ENCODE results near the gene NFIA. TPM values are rescaled to one million over a fixed set of nuclear protein-coding genes. Genes with fewer than 3 reads are reported as not detected.

The NFIA gene
- total RNA-seq, 4 donors from 2014 or later: 134 to 183 (median 148) TPM

DNA sequence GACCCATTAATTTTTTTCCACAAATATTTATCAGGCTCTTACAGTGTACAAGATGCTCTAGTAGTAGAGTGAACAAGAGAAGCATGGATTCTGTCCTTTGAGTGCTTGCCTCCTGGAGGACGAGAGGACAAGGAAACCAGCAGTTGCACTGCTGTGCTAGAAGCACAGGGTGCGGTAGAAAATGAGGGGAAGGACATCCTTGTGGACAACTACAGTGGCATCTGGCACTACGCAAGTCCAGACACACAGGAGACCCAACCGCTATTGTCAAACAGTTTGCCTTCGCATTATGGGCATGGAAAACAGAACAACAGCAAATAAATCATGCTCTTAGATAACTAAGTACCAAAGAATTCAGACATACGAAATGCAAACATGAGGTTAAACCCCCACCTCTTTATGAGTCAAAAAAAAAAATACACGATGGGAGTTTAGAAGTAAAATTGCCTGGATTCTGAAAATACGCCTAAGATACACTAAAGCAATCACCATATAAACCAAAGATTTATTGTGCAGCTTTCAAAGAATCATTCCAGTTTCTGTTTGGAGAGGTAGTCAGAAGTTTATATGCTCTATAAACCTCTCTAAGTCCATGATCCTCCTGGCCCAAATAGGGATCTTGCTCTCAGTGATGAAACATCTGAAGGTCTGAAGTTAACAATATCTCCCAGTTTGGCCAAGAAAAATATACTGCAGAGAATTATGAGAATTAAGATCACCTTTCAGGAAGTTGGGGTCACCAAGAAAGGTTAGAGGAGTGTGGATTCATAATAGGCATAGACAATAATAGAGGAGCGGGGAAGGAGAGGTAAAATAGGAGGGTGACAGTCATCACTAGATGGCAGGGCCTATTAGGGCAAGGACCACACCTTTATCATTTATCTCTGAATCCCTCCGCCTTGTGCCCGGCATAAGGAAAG, 307.8 kb downstream of the NFIA start:
- Histone ChIP-seq H3K4me1 (peaks cover 0 to 44% (median 29%) of the 10 kb centered on the region in 4 donors), H3K9me3 (peaks cover 6 to 9% (median 8%) of the 10 kb centered on the region in 4 donors), H3K4me3 (no peak overlapping the region), H3K27me3 (no peaks in the 10 kb centered on the region), H3K27ac (replicated peaks in 1 of 4) (no peak overlapping the region), H3K36me3 (peaks cover 10 to 47% (median 15%) of the 10 kb centered on the region in 4 donors)
- 82% methylated on average over 11 of the region's 11 CpGs for WGBS
- TF ChIP-seq POLR2A (IDR thresholded peaks at IDR 0.05; ENCODE audit: low read depth): no peak
- no peak for TF ChIP-seq POLR2AphosphoS5 (IDR thresholded peaks at IDR 0.05)
- no peak for TF ChIP-seq EP300 (IDR thresholded peaks at IDR 0.05)
- TF ChIP-seq, protein P1, sequence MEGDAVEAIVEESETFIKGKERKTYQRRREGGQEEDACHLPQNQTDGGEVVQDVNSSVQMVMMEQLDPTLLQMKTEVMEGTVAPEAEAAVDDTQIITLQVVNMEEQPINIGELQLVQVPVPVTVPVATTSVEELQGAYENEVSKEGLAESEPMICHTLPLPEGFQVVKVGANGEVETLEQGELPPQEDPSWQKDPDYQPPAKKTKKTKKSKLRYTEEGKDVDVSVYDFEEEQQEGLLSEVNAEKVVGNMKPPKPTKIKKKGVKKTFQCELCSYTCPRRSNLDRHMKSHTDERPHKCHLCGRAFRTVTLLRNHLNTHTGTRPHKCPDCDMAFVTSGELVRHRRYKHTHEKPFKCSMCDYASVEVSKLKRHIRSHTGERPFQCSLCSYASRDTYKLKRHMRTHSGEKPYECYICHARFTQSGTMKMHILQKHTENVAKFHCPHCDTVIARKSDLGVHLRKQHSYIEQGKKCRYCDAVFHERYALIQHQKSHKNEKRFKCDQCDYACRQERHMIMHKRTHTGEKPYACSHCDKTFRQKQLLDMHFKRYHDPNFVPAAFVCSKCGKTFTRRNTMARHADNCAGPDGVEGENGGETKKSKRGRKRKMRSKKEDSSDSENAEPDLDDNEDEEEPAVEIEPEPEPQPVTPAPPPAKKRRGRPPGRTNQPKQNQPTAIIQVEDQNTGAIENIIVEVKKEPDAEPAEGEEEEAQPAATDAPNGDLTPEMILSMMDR (IDR thresholded peaks at IDR 0.05): no peak
- DNase-seq (ENCODE audit: extremely low spot score): no peak
- intact Hi-C loops (cut with DNase I): no loop called here

DNA sequence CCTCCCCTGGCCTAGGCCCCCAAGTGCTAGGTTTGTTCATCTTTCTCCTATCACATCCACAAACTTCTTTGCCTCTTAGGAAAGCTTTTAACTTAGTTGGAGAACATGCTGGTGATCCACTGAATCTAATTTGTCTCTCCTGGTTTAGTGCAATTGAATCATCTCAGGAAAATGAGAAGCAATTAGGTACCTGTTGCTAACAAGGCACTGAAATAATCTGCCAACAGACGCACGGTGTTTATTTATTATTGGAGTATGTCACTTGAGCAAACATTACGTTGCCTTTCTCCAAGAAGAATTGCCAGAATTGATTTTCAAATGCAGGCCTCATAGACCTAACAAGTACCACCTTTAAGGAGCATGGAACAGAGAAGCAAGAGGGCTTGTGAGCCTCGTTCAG, 309.4 kb downstream of the NFIA start:
- WGBS: 67% methylated on average over 4 of the region's 4 CpGs
- H3K27me3 ChIP-seq: no peaks in the 10 kb centered on the region
- peaks cover 0 to 38% (median 26%) of the 10 kb centered on the region in 4 donors for H3K4me1 ChIP-seq
- TF ChIP-seq, protein P1 (IDR thresholded peaks at IDR 0.05): no peak
- TF ChIP-seq POLR2AphosphoS5 (IDR thresholded peaks at IDR 0.05) (no peak), EP300 (IDR thresholded peaks at IDR 0.05) (no peak), POLR2A (IDR thresholded peaks at IDR 0.05; ENCODE audit: low read depth) (no peak)
- no peak for DNase-seq (ENCODE audit: extremely low spot score)
- H3K27ac ChIP-seq (replicated peaks in 1 of 4): no peak overlapping the region
- peaks cover 10 to 42% (median 15%) of the 10 kb centered on the region in 4 donors for H3K36me3 ChIP-seq
- intact Hi-C loops (cut with DNase I): no loop called here
- peaks cover 6 to 9% (median 8%) of the 10 kb centered on the region in 4 donors for H3K9me3 ChIP-seq
- H3K4me3 ChIP-seq: no peak overlapping the region

DNA sequence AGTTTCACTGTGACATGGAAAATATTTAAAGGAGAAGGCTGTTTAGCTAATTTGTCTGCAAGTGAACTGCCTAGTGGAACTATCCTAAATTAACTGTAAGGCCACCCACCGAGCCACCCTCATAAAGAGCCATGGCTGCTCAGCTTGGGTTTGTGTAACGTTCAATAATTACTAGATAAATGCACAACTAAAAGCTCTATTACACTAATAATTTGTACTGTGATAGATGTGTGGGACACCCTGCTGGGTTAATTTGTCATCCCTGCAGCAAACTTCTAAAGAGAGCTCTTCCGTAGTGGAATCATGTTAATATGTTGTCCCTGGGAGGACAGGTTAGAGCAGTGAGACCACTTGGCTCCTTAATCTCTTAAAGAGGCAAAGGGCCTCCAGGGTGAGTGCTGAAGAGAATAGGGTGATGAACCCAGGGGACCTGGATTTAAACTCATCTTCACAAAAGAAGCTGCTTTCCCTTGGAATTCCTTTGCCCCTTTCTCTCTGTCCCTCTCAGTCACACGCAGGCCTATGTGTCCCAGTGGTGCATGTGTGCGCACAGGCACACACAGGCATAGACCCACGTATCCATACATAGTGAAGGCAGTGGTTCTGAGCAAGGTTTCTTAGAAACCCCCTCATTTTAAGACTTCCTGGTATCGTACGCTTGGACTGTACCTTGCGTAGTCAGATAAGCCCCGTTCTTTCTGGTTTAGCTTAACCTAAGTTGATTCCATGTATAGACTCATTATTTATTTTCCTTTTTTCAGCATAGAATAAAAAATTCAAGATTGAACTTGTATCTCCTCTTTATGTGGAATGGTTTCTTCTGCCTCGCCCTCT, 310.3 kb downstream of the NFIA start:
- TF ChIP-seq POLR2AphosphoS5 (IDR thresholded peaks at IDR 0.05) (no peak), EP300 (IDR thresholded peaks at IDR 0.05) (no peak), POLR2A (IDR thresholded peaks at IDR 0.05; ENCODE audit: low read depth) (no peak)
- TF ChIP-seq, protein P1 (IDR thresholded peaks at IDR 0.05): no peak
- Histone ChIP-seq H3K36me3 (peaks cover 10 to 33% (median 15%) of the 10 kb centered on the region in 4 donors), H3K4me3 (no peak overlapping the region), H3K27ac (replicated peaks in 1 of 4) (no peak overlapping the region), H3K27me3 (no peaks in the 10 kb centered on the region), H3K4me1 (peaks cover 0 to 38% (median 28%) of the 10 kb centered on the region in 4 donors), H3K9me3 (peaks cover 6 to 9% (median 8%) of the 10 kb centered on the region in 4 donors)
- WGBS: 80% methylated on average over 11 of the region's 11 CpGs
- intact Hi-C loops (cut with DNase I): no loop called here
- no peak for DNase-seq (ENCODE audit: extremely low spot score)

DNA sequence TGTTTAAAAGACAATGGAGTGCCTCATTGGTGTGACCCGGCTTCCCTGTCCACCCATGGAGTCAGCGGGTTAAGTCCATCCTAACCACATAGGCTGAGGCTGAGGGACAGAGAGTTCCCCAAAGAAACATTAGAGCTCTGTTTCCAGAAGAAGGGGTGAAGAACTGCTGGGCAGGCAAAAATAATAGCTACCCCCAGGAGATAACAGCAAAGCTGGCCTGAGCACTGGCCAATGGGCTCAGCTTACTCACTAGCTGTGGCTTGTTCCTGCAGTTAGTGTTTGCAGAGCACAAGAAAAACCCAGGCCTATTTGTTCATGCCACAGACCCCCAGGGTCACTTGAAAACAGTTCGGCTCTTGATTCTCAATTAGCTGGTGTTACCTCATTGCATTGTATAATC, 311.2 kb downstream of the NFIA start:
- 78% methylated on average over 3 of the region's 3 CpGs for WGBS
- TF ChIP-seq EP300 (IDR thresholded peaks at IDR 0.05): no peak
- TF ChIP-seq, protein P1 (IDR thresholded peaks at IDR 0.05): no peak
- Histone ChIP-seq H3K27ac (replicated peaks in 1 of 4) (no peak overlapping the region), H3K36me3 (peaks cover 10 to 27% (median 15%) of the 10 kb centered on the region in 4 donors), H3K9me3 (peaks cover 6 to 9% (median 8%) of the 10 kb centered on the region in 4 donors), H3K4me1 (peaks cover 0 to 48% (median 38%) of the 10 kb centered on the region in 4 donors), H3K4me3 (no peak overlapping the region), H3K27me3 (no peaks in the 10 kb centered on the region)
- DNase-seq (ENCODE audit: extremely low spot score): no peak
- intact Hi-C loops (cut with DNase I): no loop called here

Measured in esophagus muscularis mucosa (tissue), 4 donors.